Left hindlimb (tissue), 1 donor: ENCODE measurements around the gene PRLR.
A peak's percentile ranks its signal among the peaks of the same experiment; 100 is the strongest.

ENCODE experiments used
- DNase-seq: peaks from one replicate; pipeline ENCODE4 v3.0.0-alpha.2; 2018

Gene PRLR

DNA sequence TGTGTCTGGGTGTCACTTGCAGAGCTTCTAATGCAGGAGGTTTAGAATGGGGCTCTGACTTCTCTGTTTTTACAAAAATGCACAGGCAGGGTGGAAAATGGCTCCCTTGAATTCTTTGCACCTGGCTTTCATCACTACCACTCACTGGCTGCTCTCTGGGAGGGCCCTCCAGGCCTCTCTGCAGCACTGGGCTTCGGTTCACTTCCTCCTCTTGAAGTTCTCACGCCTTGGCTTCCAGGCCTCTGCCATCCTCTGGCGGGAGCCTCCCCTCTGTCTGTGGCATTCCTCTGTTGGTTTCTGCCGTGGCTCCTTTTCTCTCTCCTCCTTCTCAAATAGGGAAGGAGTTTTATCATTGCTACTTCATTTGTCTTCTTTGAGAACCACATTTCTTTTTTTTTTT lies 2.8 kb upstream of the PRLR start:
- no peak for DNase-seq

DNA sequence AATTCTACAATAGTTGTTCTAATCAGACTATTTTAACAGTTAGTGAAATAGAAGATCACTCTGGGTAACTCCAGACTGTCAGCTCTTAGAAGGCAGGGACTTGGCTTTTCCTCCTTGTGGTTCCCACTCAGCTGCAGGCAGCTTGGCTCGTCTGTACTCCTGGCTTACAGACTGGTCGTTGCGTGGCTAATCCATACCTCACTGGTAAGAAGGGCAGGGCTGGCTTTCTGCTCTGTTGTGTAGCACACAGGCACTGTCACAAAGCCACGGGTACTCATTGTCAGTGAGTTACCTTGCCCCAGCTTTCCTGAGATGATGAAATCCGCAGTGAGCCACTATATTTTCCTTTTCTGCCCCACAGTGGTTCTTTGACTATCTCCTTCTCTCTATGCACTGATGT lies 1.8 kb upstream of the PRLR start:
- DNase-seq: no peak

DNA sequence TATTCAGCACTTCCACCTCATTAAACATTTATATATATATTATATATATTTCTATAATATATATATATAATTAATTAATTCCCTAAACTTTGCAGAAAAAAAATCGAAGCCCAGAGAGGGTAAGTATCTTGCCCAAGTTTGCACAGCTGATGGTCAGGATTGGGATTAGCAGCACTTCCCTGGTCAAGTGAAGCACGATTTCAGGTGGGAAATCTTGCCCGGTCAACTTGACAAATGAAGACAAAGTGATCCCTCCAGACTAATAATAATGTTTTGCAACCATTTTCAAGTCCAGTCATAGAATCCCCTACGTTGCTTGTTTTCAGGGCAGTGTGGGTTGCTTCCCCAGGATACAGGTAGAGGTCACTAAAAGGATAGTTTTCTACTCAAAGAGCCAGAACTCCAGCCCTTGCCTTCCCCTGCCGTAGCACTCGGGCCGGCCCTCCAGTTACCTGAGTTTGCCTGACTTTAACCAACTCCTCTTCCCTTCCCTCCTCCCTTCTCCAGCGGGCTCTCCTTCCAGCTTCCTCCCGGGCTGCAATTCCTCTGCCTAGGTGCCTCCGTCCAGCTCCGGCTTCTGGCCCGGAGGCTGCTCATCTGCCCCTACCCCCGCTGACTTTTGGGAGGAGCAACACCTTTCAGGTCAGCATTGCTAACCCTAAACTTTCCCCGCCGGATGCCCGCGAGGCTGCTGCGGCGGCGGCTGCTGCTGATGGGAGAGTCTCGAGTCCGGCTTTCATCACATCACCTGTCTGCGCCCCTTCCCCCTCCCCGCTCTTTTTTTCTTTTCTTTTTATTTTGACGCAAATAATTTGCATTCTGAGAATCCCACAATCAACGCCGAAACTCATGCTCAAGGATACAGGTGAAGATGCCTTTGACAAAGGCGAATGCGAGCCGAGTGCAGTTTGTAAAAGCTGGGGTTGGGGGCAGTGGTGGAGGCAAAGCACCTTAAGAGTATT lies 930 bp downstream of the PRLR start:
- DNase-seq: peak; percentile 41

- DNase-seq: no peak
These were observed 2.0 kb downstream of the PRLR start for GRCh38 chr5:35228310-35228709.

GRCh38 chr5:35227720-35228119 lies 2.6 kb downstream of the PRLR start:
- DNase-seq: no peak

DNA sequence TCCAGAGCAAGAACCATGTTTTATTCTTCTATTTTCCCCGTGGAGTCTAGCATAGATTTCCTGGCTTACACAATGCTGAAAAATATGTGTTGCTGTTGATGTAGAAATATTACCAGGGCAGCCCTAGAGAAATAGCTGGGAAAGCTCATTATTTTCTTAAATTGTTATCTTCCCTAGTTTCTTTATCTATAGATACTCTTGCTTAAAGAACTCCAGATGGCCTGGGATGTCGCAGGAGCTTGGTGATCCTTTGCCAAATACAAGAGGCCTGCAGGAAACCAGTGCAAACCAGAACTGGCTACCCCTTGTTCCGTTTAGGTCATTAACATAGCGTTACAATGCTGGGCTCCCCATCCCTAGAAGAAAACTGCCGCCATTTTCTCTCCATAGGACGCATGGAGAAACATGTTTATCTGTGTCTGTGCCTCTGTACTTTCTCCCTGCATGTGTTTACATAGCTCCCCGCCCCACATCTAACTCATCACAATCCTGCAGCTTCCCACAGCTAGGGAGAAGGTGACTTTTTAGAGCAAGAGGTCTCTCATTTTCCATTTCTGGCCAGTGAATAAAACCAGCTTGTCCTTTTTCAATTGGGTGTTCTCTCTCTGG lies 6.4 kb downstream of the PRLR start:
- DNase-seq: no peak

DNA sequence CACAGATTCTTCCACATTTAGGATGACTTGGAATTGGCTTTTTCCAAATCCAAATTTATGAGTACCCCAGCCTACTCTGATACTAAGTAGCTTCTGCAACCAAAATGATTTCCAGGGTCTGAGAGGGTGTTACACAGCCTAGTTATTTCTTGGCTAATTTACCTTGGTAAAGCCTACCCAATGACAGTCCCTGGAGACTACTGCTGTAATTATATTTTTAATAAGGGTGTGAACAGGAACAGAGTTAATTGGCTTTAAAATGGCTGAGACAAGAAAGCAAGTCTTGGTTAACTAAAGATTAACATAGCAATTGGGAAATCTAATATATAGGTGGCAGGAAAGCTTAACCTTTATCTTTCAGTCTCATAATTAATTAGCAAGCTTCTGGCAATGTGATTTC lies 9.3 kb downstream of the PRLR start:
- no peak for DNase-seq

DNA sequence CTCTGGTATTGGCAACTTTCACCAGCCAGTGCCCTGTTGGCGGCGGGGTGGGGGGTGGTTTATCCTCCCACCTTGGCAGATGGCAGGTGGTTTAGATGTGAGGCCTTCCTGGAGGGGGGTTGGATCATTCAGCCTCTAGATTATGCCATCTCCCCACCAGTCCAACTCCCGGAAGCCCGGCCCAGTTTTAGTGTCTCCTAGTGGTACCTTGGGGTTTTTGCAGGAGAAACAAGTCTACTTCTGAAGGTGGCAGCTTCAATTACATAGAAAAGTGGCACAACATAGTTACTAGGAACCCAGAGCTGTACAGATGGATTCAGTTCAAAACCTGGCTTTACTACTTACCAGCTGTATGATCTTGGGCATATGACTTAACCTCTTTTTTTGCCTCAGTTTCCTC lies 11.3 kb downstream of the PRLR start:
- DNase-seq: no peak

DNA sequence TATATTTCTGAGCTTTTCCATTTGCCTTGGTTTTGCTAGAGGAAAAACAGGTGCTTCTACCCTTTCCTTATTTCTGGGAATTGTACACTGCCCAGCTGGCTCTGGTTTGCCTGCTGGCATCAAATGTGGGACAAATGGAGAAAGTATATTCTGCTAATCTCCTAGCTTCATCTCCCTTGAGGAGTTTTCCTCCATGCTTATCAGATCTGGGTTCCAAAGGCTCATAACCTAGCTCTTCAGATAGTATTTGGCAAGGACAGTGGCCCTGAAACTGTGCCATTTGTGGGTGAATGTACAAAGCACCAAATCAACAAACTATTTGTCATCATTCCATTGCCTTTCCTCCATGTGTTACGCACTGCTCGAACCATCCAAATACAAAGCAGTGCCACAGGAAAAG lies 16.2 kb downstream of the PRLR start:
- DNase-seq: no peak

DNA sequence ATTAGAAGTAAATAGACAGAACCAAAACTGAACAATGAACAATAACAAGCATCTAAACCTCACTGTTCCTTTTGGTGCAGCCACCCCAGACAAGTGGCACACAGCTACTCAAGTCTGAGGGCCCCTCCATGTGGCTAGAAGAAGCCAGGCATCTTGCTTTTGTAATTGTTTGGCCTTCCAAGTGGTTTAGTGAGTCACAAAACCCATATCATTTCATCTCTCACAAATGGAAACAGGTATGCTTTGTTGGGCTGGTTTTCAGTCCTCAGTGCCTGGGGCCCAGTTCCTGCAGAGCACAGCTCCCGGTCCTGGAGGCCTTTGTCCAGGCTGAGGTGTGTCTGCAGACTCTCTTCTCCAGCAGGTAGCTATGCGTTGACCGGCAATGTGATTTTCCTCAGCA lies 16.7 kb downstream of the PRLR start:
- DNase-seq: no peak

DNA sequence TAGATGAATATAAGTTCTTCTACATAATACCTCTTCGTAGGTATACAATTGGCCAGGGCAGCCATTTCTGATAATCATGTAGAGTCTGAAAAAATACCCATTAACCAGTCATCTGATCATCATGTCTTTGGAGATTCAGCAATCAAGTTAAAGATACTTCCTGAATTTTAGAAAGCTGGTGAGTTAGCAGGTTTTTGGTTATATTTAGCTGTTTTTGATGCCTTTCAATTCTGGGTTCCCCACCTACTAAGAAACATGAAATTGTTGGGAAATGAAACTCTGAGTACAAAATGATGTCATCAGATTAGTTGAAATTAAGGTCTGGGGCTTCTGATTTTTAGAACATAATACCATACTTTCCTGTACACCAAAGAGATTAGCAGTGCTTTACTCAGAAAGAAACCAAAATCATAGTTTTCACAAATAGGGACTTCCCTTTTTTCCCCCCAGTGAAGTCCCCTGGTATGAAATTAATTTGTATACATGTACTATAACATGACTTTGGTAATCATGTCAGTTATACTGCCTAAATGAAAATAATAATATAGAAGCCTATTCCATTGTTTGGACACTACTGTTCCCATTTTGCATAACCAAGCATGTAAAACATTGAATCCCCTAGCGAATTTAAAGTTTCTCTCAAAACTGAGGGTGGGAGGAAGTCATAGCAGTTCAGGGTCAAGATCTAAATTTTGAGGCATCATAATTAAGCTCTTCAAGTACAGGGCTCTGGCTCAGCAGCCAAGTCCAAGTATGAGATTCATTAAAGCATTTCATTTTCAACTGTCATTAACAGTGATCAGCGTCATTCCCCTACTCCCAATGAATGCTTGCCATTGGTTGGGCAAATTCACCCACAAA lies 17.9 kb downstream of the PRLR start:
- no peak for DNase-seq

- no peak for DNase-seq
These were observed 20.4 kb downstream of the PRLR start for GRCh38 chr5:35209862-35210261.

GRCh38 chr5:35205606-35206005 lies 24.7 kb downstream of the PRLR start:
- DNase-seq: no peak

GRCh38 chr5:35205186-35205585 lies 25.1 kb downstream of the PRLR start:
- no peak for DNase-seq

- no peak for DNase-seq
These were observed 26.9 kb downstream of the PRLR start for GRCh38 chr5:35203403-35203802.

DNA sequence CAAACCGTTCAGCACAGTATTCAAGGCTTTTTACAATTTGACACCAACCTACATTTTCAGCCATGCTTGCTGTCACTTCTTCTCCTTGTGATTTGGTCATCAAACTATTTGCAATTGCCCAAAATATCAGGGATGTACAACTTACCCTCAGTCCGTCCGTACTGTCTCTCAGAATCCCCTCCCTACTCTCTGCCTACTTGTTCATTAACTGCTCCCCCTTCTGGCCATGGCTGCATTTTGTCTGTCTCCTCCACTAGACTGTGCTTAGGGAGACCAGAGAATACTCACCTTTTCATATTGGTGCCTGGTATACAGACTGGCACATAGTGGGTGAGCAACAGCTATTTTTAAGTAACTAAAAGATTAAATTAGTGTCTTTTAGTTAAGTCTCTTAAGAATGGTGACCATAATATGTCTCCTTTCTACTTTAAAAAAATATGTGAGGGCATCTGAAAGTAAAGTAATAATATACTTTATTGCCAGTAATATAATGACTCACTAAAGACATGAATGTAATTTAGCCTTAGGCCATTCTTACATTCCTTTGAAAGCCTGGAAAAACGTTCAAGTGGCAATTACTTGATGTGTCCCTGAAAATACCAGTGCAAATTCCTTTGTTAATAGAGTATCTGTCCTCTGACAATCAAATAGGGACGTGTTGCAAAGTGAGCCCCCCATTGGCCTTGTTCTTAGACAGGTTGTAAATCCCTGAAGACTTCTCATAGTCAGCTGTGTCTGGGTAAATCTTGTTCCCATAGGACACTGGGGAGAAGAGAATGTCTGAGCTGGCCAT lies 27.8 kb downstream of the PRLR start:
- no peak for DNase-seq

DNA sequence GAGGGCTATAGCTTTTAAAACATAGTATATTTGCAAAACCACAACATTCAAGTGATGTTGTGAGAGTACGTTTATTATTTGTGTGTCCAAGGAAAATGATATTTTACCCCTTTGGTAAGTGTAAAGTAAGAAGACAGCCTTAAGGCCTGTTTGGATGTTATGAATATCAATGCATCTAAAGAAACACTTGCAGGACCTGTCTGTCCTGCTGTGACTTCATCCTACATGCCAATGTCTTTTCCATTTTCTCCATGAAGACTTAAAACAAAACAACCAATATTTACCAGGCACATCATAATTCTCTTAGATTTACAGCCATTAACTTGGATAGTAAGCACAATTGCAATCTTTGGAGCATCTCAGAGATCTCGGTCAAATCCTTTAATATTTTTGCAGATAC lies 29.0 kb downstream of the PRLR start:
- no peak for DNase-seq

DNA sequence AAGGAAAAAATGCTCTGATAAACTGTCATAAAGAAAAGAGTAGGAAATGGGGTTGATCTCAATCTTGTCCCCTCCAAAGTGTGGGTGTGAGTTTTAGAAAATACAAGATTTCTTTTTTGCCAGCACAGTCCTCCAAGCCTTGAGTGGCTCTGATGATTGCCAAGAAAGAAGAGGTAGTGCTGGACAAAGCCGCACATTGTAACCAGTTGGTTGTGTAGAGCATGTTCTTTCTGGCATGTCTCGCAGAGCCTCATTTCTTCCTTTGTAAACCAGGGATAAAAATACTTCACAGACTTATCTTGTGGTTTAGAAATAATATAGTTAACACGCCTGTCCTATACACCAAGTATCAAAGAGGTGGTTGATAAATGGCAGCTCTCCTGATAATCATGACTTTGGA lies 30.4 kb downstream of the PRLR start:
- no peak for DNase-seq

DNA sequence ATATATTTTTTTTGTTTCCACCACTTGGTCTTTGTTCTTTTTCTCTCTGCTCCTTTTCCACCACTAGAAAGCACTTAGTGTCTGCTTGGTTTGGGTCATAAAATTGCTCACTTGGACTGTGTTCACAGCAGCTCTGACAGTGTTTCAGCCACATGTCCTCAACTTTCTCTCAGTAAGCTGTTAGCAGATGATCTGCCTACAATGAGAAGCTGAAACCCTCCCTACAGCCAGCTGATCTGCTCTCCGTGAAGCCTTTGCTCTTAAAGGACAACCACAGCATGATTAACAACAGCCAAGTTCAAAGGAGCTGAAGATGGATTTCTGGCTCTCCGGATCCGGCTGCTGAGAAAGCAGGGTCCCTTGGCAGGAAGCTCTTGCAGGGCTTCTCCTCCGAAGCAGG lies 31.6 kb downstream of the PRLR start:
- peak; percentile 56 for DNase-seq

- DNase-seq: peak; percentile 57
These were observed 32.2 kb downstream of the PRLR start for GRCh38 chr5:35198075-35198474.

- DNase-seq: no peak
These were observed 32.9 kb downstream of the PRLR start for GRCh38 chr5:35197351-35197750.

DNA sequence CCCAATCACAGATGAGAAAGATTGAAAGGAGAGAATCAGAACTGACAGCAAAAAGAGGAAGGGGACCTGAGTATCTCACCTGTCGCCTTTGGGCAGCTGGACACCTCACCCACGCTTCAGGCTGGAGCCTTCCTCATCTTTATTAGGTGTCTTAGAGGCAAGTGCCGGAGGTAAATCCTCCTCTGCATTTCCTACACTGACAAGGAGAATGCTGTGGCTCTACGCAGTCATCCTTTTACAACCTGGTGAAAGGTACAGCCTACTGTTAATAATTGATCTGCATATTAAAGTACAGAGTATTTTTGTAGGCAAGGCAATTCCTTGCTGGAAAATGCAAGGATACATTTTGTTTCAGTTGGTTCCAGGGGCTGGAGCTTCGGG lies 34.8 kb downstream of the PRLR start:
- no peak for DNase-seq
